ENCODE data around the gene ABR. TPM values are rescaled to one million over a fixed set of nuclear protein-coding genes. Genes with fewer than 3 reads are reported as not detected.

Gene ABR
- total and polyA plus RNA-seq, 2 of the 13 experiments (the other 11 are each of a cell fraction or from before 2014, with no cell fraction given), result 12.4 to 40.4 TPM

DNA sequence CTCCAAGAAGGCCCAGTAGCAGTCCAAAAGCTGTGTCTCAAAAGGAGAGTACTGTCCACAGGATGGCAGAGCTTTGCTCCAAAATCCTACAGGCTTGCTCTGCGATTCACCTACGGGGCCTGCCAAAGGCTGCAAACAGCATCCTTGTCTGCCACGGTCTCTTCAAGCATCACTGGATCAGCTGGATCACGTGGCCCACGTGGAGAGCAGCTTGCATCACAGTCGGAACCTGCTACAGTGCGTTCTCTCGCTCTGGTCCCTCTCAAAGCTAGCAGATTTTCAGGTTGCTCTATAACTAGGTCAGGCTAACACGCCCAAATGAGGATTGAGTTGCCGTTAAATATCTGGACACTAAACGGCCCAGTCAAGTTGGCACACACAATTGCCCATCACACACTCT lies 191.2 kb downstream of the ABR start (continued):
- TF ChIP-seq RXRA (CRISPR knock-in tag; IDR thresholded peaks at IDR 0.05), result no peak
- TF ChIP-seq ZNF33B (CRISPR knock-in tag; IDR thresholded peaks at IDR 0.05), result no peak
- TF ChIP-seq, protein P1, sequence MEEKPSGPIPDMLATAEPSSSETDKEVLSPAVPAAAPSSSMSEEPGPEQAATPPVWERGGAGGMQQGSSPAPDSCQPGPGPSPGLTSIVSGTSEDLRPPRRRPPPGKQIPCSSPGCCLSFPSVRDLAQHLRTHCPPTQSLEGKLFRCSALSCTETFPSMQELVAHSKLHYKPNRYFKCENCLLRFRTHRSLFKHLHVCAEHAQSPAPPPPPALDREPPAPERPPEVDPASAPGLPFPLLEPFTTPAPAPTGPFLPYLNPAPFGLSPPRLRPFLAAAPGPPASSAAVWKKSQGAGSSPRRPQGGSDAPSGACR (CRISPR knock-in tag; IDR thresholded peaks at IDR 0.05), result no peak
- TF ChIP-seq ZFAT (CRISPR knock-in tag; conservative IDR thresholded peaks at IDR 0.05), result no peak
- TF ChIP-seq, protein P2, sequence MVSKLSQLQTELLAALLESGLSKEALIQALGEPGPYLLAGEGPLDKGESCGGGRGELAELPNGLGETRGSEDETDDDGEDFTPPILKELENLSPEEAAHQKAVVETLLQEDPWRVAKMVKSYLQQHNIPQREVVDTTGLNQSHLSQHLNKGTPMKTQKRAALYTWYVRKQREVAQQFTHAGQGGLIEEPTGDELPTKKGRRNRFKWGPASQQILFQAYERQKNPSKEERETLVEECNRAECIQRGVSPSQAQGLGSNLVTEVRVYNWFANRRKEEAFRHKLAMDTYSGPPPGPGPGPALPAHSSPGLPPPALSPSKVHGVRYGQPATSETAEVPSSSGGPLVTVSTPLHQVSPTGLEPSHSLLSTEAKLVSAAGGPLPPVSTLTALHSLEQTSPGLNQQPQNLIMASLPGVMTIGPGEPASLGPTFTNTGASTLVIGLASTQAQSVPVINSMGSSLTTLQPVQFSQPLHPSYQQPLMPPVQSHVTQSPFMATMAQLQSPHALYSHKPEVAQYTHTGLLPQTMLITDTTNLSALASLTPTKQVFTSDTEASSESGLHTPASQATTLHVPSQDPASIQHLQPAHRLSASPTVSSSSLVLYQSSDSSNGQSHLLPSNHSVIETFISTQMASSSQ (IDR thresholded peaks at IDR 0.05; ENCODE audit: low read depth), result no peak
- TF ChIP-seq, protein P2 (CRISPR knock-in tag; IDR thresholded peaks at IDR 0.05; ENCODE audit: borderline replicate concordance), result no peak
- no peak for TF ChIP-seq ZNF7 (CRISPR knock-in tag; IDR thresholded peaks at IDR 0.05)
- TF ChIP-seq ISL2 (CRISPR knock-in tag; IDR thresholded peaks at IDR 0.05), result no peak
- TF ChIP-seq HOXA5 (CRISPR knock-in tag; IDR thresholded peaks at IDR 0.05), result no peak
- TF ChIP-seq, protein P3, sequence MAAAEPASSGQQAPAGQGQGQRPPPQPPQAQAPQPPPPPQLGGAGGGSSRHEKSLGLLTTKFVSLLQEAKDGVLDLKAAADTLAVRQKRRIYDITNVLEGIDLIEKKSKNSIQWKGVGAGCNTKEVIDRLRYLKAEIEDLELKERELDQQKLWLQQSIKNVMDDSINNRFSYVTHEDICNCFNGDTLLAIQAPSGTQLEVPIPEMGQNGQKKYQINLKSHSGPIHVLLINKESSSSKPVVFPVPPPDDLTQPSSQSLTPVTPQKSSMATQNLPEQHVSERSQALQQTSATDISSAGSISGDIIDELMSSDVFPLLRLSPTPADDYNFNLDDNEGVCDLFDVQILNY (CRISPR knock-in tag; conservative IDR thresholded peaks at IDR 0.05), result no peak
